Activated CD4-positive, alpha-beta T cell treated with anti-CD3 and anti-CD28 coated beads, Interleukin-2, amount 50 U/mL, for 1 hour (primary cell): ENCODE measurements around the gene FBXO48.

Experiments
- DNase-seq: peaks from one replicate; pipeline ENCODE4 v3.0.0-alpha.2; 2020

FBXO48 gene

GRCh38 chr2:68432696-68433658 lies 34.1 kb downstream of the FBXO48 start:
- no peak for DNase-seq

DNA sequence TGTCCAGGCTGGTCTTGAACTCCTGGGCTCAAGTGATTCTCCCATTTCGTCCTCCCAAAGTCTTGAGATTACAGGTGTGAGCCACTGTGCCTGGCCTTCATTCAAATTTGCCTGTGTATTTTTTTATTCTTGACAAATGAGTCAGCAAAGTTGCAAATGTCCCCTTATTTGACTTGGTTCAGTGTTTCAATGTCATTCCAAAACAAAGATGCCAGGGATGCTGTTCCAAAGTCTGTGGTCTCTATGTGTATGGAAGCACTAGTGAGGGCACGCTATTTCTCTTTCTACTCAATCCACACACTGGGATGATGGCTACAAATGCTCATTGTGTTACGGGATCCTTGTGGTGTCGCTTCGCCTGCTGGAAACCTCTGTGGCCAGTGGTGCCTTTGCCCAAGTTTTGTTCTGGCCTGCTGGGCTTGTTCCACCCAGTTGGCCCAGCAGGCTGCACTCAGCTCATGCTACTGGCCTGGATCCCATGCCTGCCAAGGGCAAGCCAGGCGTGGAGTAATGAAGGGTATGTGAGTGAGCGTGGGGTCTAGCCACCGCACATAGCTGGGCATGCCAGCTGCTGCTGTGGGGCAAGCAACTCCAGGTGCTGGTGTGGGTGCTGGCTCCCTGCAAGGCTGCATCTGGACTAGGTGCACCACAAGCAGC lies 35.6 kb downstream of the FBXO48 start:
- no peak for DNase-seq

DNA sequence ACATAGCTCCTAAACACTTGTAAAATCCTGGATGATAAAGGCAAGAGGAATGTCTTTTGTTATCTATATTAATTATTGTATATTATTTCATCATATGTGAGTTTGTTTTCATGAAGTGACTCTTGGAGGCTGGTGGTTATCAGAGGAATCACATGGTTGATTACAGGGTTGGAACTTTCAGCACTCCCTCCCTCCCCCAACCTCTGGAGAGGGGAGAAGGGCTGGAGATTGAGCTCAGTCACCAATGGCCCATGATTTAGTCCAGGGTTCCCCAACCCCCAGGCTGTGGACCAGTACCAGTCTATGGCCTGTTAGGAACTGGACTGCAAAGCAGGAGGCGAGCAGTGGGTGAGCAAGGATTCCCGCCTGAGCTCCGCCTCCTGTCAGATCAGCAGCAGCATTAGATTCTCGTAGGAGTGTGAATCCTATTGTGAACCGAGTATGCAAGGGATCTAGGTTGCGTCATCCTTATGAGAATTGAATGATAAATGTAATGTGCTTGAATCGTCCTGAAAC lies 37.7 kb downstream of the FBXO48 start:
- DNase-seq = no peak

DNA sequence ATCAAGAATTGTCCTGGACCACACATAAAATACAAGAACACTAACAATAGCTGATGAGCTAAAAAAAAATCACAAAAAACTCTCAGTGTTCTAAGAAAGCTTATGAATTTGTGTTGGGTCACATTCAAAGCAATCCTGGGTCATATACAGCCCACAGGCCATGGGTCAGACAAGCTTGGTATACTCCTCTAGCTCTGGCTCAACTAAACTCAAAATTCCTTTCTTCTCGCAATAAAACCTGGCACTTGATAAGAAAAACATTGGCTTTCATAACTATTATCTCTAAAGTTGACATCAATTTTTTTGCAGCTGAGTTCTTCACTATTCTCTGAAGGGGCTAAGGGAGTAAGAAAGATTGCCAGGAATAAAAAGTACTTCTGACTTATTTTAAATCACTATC lies 38.3 kb downstream of the FBXO48 start:
- no peak for DNase-seq

- DNase-seq = no peak
Measured at GRCh38 chr2:68428126-68428525, 39.0 kb downstream of the FBXO48 start.

DNA sequence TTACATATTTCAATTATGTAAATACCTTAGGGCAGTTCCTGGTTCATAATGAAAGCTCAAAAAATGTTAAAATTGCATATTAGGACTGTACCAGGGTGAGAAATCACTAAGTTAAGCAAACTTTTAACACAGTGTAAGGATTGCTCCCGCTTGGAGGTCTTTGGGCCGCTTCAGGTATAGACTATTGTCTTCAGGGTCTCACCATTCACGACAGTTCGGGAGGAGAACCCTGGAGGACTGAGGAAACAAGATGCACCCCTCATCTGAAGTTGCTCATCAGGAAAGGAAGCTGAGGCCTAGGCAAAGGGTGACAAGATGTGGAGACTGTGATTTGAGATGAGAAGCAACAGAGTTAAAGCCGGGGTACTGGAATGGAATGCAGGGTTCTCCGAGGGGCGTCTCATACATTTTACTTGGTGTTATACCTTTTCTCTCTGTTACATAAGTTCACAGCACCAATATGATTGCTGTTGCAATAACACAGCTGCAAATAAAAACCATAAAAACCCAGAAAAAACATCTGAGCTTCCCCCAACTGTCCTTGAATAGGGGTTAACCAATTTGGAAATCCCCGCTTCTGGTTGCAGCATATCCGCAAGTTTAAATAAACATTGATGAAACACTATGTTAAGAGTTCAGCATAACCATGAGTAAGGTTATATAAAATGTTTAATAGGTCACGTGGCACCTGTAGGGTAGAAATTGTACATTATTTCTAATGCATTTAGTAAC lies 40.1 kb downstream of the FBXO48 start:
- DNase-seq = no peak

DNA sequence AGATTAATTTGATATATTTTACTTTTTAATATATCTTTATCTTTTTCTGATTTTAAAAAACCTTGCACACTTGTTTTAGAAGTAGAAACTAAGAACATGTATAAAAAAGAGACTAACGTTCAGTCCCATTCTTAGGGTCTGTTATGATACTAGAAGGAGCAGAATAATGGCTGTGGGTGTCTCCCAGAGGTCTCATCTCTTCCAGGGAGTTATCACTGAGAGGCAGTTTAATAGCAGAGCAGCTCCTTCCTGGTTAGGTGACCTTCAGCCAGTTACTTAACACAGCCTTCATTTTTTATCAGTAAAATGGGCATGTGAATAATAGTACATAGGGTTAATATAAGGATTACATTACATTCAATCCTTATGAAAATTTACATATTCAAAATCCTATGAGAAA lies 40.6 kb downstream of the FBXO48 start:
- DNase-seq = no peak

- no peak for DNase-seq
Measured at GRCh38 chr2:68425503-68425902, 41.6 kb downstream of the FBXO48 start.

GRCh38 chr2:68423966-68424650 lies 43.0 kb downstream of the FBXO48 start:
- no peak for DNase-seq

- DNase-seq = no peak
Measured at GRCh38 chr2:68420254-68420910, 46.7 kb downstream of the FBXO48 start.

DNA sequence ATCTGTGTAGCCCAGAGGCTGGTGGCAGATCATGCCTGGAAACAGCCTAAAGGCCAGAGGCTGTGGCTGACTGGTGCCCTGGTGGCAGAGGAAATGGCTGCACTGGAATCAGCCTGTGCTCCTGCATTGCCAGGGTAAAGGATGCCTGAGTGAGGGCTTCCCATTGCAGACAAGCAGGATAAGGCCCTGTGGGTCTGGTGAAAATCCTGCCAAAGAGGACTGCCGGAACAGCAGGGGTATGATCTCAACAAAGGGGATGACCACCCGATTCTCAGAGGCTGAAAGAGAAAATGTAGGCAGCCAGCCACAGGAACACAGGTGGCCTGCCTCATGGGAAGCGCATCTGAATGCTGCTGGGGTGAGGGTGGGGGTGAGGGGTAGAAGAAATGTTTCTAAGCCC lies 48.2 kb downstream of the FBXO48 start:
- no peak for DNase-seq

DNA sequence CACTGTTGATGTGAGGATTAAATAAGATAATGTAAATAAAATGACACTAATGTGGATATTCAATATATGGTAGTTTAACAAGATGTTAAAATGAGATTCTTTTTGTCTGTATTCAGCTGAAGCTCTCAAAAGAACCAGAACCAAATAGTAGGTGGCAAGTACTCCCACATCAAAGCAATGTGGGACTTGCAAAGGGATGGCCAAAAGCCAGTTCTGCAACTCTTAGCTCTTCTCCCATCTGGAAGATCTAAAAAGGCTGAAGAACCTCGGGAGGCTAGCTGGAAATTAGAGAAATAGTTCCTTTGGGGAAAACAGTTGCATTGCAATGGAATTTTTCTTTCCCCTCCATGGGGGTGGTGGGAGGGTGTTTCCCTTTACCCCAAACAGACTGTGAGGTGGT lies 48.7 kb downstream of the FBXO48 start:
- DNase-seq = no peak

- no peak for DNase-seq
Measured at GRCh38 chr2:68417926-68418325, 49.2 kb downstream of the FBXO48 start.

GRCh38 chr2:68416081-68416675 lies 50.9 kb downstream of the FBXO48 start:
- no peak for DNase-seq

DNA sequence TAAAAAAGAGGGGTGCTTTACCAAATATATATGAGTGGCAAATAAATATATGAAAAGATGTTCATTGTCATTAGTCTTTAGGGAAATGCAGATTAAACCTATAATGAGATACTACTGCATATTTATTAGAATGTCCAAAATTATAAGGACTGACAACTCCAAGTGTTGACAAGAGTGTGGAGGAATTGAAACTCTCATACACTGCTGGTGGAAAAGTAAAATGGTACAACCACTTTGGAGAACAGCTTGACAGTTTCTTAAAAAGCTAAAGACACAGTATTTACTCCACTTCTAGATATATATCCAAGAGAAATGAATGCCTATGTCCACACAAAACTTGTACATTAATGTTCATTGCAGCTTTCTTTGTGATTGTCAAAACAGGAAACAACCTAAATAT lies 51.6 kb downstream of the FBXO48 start:
- DNase-seq = no peak

- DNase-seq = no peak
Measured at GRCh38 chr2:68414876-68415275, 52.2 kb downstream of the FBXO48 start.

DNA sequence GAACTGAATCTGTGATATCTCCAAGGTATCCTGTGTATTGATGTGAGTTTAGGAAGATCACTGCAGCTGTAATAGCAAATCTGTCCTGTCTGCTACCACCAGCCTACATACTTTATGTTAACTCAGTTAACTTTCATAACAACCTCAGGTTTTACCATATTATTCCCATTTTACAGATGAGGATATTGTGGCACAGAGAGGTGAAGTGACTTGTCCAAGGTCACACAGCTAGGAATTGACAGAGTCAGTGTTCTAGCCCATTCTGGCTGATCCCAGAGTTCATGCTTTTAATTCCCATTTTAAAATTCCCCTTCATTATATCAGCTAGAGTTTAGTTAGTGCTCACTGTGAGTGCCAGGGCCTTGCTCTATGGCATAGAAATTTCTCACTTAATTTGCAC lies 52.6 kb downstream of the FBXO48 start:
- no peak for DNase-seq

DNA sequence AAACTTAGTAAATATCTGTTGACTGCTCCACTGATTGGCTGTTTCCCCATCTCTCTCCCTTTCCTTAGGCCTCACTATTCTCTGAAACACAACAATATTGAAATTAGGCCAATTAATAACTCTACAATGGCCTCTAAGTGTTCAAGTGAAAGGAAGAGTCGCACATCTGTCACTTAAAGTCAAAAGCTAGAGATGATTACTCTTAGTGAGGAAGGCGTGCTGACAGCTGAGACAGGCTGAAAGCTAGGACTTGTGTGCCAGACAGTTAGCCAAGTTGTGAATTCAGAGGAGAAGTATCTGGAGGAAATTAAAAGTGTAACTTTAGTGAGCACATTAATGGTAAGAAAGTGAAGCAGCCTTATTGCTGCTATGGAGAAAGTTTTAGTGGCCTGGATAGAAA lies 53.6 kb downstream of the FBXO48 start:
- no peak for DNase-seq

- DNase-seq = no peak
Measured at GRCh38 chr2:68412127-68412819, 54.8 kb downstream of the FBXO48 start.

- no peak for DNase-seq
Measured at GRCh38 chr2:68411397-68412126, 55.5 kb downstream of the FBXO48 start.
